Smooth muscle cell (in vitro differentiated cells): ENCODE measurements around the gene RBM15B. TPM values are rescaled to one million over a fixed set of nuclear protein-coding genes. Genes with fewer than 3 reads are reported as not detected.
"Not testable (repeated sequence)": the region's sequence is repeated elsewhere in the genome, so short reads cannot be mapped to it uniquely, and the experiment has no call there.

Experiments used
- DNase-seq: peaks from one replicate; lab custom pipeline; 2025; ENCODE audit not compliant: unreplicated experiment; lab: John Stamatoyannopoulos, UW
- H2AFZ ChIP-seq: fragments of 200-600 bp; sonication (generic); 2 replicates; pipeline ENCODE4 v1.6.0; 2016; ENCODE audit warnings: antibody characterized with exemption, low read depth, mild to moderate bottlenecking
- H3F3A ChIP-seq: fragments of 200-600 bp; sonication (generic); 2 replicates; pipeline ENCODE4 v1.6.0; 2017; ENCODE audit warnings: antibody characterized with exemption, low read depth
- H3K27ac ChIP-seq: fragments of 200-600 bp; sonication (generic); 2 replicates; pipeline ENCODE4 v1.5.1; 2016; ENCODE audit warnings: low read depth, mild to moderate bottlenecking
- H3K27me3 ChIP-seq: fragments of 200-600 bp; sonication (generic); 2 replicates; pipeline ENCODE4 v1.6.1; 2016; ENCODE audit warnings: low read depth, mild to moderate bottlenecking
- H3K36me3 ChIP-seq: fragments of 200-600 bp; sonication (generic); 2 replicates; pipeline ENCODE4 v1.5.1; 2016; ENCODE audit warnings: low read depth
- H3K4me1 ChIP-seq: fragments of 200-600 bp; sonication (generic); 2 replicates; pipeline ENCODE4 v1.5.1; 2016; ENCODE audit warnings: low read depth
- H3K4me2 ChIP-seq: fragments of 200-600 bp; sonication (generic); 2 replicates; pipeline ENCODE4 v1.6.0; 2016; ENCODE audit warnings: mild to moderate bottlenecking
- H3K4me3 ChIP-seq: fragments of 200-600 bp; sonication (generic); 2 replicates; pipeline ENCODE4 v1.5.1; 2016; ENCODE audit warnings: mild to moderate bottlenecking
- H3K79me2 ChIP-seq: fragments of 200-600 bp; sonication (generic); 2 replicates; pipeline ENCODE4 v1.6.0; 2016; ENCODE audit warnings: low read depth, mild to moderate bottlenecking
- H3K9ac ChIP-seq: fragments of 200-600 bp; sonication (generic); 2 replicates; pipeline ENCODE4 v1.6.0; 2016; ENCODE audit warnings: low read depth
- H3K9me3 ChIP-seq: fragments of 200-600 bp; sonication (generic); replicated peaks from 2 replicates; pipeline ENCODE4 v1.5.1; 2016; ENCODE audit warnings: low read depth
- H4K20me1 ChIP-seq: fragments of 200-600 bp; sonication (generic); 2 replicates; pipeline ENCODE4 v1.6.0; 2016; ENCODE audit warnings: low read depth
- WGBS: methylation state at CpG from one replicate; pipeline ENCODE4 v1.1.7; 2016; ENCODE audit warnings: low lambda C conversion rate; 5-methylcytosine and 5-hydroxymethylcytosine counted together
- polyA plus RNA-seq: library from polyadenylated mRNA; unstranded; fragments of >200 nt; fragmentation: Nextera tagmentation; extraction: Ambion mirVana; gene quantifications from 2 replicates; pipeline ENCODE4 v1.2.1, GENCODE V29; 2016
- total RNA-seq: library from RNA; depleted of rRNA; stranded (reverse); fragments of >200 nt; gene quantifications from 2 replicates; pipeline ENCODE4 v1.2.3, GENCODE V29; 2014
- TF ChIP-seq, protein P1 (sequence below): fragments of 200-600 bp; sonication (generic); IDR thresholded peaks from 2 replicates; pipeline ENCODE4 v1.5.1; 2017; ENCODE audit warnings: borderline replicate concordance, mild to moderate bottlenecking, antibody characterized with exemption; ENCODE audit not compliant: insufficient read depth, poor library complexity, severe bottlenecking

The RBM15B gene
- total and polyA plus RNA-seq, 2 experiments from 2014 or later: 21.7 to 38.0 TPM

DNA sequence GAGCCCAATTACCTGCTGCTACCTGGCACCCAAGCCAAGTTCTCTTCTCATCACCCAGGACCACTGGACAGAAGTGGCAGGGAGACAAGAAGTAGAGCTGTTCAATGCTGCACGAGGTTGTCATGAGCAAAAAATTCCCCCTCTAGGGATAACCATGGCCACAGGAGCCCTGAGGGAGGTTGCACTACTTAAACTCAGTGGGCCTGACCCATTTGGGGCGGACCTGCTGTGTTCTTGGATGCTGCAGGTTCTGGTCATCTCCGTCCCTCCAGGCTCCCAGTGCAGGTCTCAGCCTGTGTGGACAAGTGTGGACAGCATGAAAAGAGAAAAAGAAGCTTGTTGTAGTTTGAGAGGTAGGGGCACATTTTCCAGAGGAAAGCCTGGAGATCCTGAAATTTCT is 32.1 kb upstream of the RBM15B start:
- no peak overlapping the region for H3K9ac ChIP-seq
- no peak for DNase-seq
- H3K36me3 ChIP-seq: no peaks in the 10 kb centered on the region
- H3F3A ChIP-seq: no peaks in the 10 kb centered on the region
- H3K4me3 ChIP-seq: no peak overlapping the region
- no peaks in the 10 kb centered on the region for H4K20me1 ChIP-seq
- no peaks in the 10 kb centered on the region for H3K4me1 ChIP-seq
- no peak overlapping the region for H3K27ac ChIP-seq
- H3K27me3 ChIP-seq: no peaks in the 10 kb centered on the region
- 86% methylated on average over 3 of the region's 3 CpGs for WGBS
- no peaks in the 10 kb centered on the region for H3K79me2 ChIP-seq
- TF ChIP-seq, protein P1, sequence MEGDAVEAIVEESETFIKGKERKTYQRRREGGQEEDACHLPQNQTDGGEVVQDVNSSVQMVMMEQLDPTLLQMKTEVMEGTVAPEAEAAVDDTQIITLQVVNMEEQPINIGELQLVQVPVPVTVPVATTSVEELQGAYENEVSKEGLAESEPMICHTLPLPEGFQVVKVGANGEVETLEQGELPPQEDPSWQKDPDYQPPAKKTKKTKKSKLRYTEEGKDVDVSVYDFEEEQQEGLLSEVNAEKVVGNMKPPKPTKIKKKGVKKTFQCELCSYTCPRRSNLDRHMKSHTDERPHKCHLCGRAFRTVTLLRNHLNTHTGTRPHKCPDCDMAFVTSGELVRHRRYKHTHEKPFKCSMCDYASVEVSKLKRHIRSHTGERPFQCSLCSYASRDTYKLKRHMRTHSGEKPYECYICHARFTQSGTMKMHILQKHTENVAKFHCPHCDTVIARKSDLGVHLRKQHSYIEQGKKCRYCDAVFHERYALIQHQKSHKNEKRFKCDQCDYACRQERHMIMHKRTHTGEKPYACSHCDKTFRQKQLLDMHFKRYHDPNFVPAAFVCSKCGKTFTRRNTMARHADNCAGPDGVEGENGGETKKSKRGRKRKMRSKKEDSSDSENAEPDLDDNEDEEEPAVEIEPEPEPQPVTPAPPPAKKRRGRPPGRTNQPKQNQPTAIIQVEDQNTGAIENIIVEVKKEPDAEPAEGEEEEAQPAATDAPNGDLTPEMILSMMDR: no peak
- H3K9me3 ChIP-seq: no peaks in the 10 kb centered on the region
- H3K4me2 ChIP-seq: no peak overlapping the region
- no peak overlapping the region for H2AFZ ChIP-seq

DNA sequence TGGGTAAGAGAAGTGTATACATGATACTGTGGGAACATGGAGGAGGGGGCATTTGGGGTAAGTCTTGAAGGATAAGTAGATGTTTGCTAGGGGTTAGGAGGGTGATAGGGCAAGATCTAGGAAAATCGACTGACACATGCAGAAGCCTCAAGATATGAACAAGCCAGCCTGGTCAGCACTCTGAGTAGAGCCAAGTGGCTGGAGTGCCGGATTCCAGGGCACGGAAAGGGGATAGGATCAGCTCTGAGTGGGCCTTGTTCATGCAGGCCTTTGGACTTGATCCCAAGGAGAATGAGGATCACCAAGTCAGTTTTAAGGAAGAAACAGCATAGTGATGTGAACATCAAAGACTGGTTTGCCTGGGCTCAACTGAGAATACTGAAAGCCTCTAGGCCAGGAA is 30.3 kb upstream of the RBM15B start:
- H3K9me3 ChIP-seq: no peaks in the 10 kb centered on the region
- H3K36me3 ChIP-seq: no peaks in the 10 kb centered on the region
- no peak overlapping the region for H3K27ac ChIP-seq
- no peak overlapping the region for H3K4me2 ChIP-seq
- H3K27me3 ChIP-seq: no peaks in the 10 kb centered on the region
- H4K20me1 ChIP-seq: no peaks in the 10 kb centered on the region
- no peak overlapping the region for H3K9ac ChIP-seq
- H3K4me1 ChIP-seq: no peaks in the 10 kb centered on the region
- H2AFZ ChIP-seq: no peak overlapping the region
- H3F3A ChIP-seq: no peaks in the 10 kb centered on the region
- WGBS: 93% methylated on average over 3 of the region's 3 CpGs
- no peaks in the 10 kb centered on the region for H3K79me2 ChIP-seq
- no peak for DNase-seq
- H3K4me3 ChIP-seq: no peak overlapping the region
- TF ChIP-seq, protein P1: no peak

DNA sequence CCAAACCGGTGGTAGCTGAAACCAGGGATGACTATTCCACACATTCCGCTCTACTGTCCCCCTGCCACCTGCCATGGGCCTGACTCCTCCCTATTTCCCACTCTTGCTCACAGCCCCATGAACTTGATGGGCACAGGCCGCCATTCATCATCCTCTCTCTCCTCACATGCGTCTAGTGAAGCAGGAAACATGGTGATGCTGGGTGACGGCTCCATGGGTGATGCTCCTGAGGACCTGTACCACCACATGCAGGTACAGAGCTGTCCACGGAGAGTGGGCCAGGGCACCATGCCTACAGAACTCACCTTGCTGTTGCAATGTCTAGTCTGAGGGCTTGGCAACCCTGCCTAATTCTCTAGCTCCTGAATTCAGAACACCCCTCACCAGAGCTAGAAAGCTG is 29.3 kb upstream of the RBM15B start:
- Histone ChIP-seq H4K20me1 (no peaks in the 10 kb centered on the region), H2AFZ (no peak overlapping the region), H3K4me1 (no peaks in the 10 kb centered on the region), H3K4me3 (no peak overlapping the region), H3F3A (no peaks in the 10 kb centered on the region), H3K9me3 (no peaks in the 10 kb centered on the region), H3K27me3 (no peaks in the 10 kb centered on the region), H3K27ac (no peak overlapping the region), H3K79me2 (no peaks in the 10 kb centered on the region), H3K36me3 (no peaks in the 10 kb centered on the region), H3K4me2 (no peak overlapping the region), H3K9ac (no peak overlapping the region)
- WGBS: 97% methylated on average over 6 of the region's 6 CpGs
- no peak for DNase-seq
- TF ChIP-seq, protein P1: no peak

DNA sequence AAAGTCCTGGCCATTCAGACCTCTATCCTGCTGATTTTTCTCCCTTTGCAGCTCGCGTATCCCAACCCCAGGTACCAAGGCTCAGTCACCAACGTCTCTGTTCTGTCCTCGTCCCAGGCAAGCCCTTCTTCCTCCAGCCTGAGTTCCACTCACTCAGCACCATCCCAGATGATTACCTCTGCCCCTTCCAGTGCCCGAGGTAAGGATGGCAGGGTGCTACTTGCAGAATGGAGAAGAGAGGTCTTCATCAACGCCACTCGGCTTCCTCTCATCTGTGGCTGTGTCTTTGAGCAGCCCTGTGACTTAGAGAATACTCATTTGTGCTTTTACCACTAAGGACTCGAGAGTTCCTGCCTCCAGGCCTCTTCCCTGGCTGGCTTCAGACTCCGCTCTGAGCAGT is 28.6 kb upstream of the RBM15B start:
- H3F3A ChIP-seq: no peaks in the 10 kb centered on the region
- TF ChIP-seq, protein P1: no peak
- no peak overlapping the region for H3K9ac ChIP-seq
- H3K79me2 ChIP-seq: no peaks in the 10 kb centered on the region
- 92% methylated on average over 9 of the region's 9 CpGs for WGBS
- H2AFZ ChIP-seq: no peak overlapping the region
- no peaks in the 10 kb centered on the region for H4K20me1 ChIP-seq
- no peak overlapping the region for H3K4me3 ChIP-seq
- no peak for DNase-seq
- no peaks in the 10 kb centered on the region for H3K36me3 ChIP-seq
- no peaks in the 10 kb centered on the region for H3K27me3 ChIP-seq
- no peaks in the 10 kb centered on the region for H3K4me1 ChIP-seq
- no peak overlapping the region for H3K4me2 ChIP-seq
- H3K9me3 ChIP-seq: no peaks in the 10 kb centered on the region
- H3K27ac ChIP-seq: no peak overlapping the region

DNA sequence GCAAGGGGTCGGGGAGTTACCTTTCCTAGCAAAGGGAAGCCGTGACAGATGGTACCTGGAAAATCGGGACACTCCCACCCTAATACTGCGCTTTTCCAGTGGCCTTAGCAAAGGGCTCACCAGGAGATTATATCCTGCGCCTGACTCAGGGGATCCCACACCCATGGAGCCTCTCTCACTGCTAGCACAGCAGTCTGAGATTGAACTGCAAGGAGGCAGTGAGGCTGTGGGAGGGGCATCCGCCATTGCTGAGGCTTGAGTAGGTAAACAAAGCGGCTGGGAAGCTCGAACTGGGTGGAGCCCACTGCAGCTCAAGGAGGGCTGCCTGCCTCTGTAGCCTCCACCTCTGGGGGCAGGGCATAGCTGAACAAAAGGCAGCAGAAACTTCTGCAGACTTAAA is 22.8 kb upstream of the RBM15B start:
- H3K4me1 ChIP-seq, H3K27ac ChIP-seq, H2AFZ ChIP-seq, H3K9me3 ChIP-seq, H4K20me1 ChIP-seq, H3K4me3 ChIP-seq, H3K79me2 ChIP-seq, H3K9ac ChIP-seq, H3K27me3 ChIP-seq, H3K4me2 ChIP-seq, DNase-seq, H3F3A ChIP-seq, H3K36me3 ChIP-seq: not testable (repeated sequence)
- WGBS: 92% methylated on average over 8 of the region's 8 CpGs
